Mucosa of descending colon (tissue), 3 donors: ENCODE data around the gene PSMB1. TPM values are rescaled to one million over a fixed set of nuclear protein-coding genes. Genes with fewer than 3 reads are reported as not detected.

ENCODE experiments used
- total RNA-seq, 3 donors: library from RNA; stranded (reverse); fragmentation: NEBNext Ultra II Directional in 2 of 3; extraction: Animal tissue kit (Norgen Biotek cat#: 25700) in 2 of 3; gene quantifications; one replicate each; pipeline versions ENCODE4 v1.2.1 to v1.2.4, GENCODE V29; 2021 to 2023
- donor health status: DM: no; HTN: no; CAD: no; lungs with moderate emphysema.
- donor health status: DM: no; HTN: no; CAD: no.
- donor health status: DM: no; HTN: yes; CAD: no.

Gene PSMB1
- total RNA-seq, 3 donors from 2014 or later = 107 to 150 (median 124) TPM

Other genes starting within 250 kb of the PSMB1 start
- gene FAM120B, start 246.5 kb downstream of the PSMB1 start, total RNA-seq = 10 to 100 TPM; 30.7 to 40.0 (median 38.3) TPM
- 10 to 100 TPM; 12.9 to 15.1 (median 13.4) TPM for gene TBP, start 1.1 kb upstream of the PSMB1 start, total RNA-seq
- gene PDCD2, start 31.3 kb upstream of the PSMB1 start, total RNA-seq = 10 to 100 TPM; 43.5 to 47.2 (median 43.7) TPM